Activated T-cell treated with anti-CD3 and anti-CD28 coated beads, Interleukin-2, amount 50 U/mL, for 4 hours (primary cell): ENCODE data around the gene CENPX. TPM values are rescaled to one million over a fixed set of nuclear protein-coding genes. Genes with fewer than 3 reads are reported as not detected.

ENCODE experiments used
- ATAC-seq, 2 donors: fragments of 200-7000 bp; cut with Tn5 transposase; one replicate each; pipeline ENCODE4 v1.10.0; 2021
- DNase-seq: peaks from one replicate; pipeline ENCODE4 v3.0.0-alpha.2; 2020
- H3K27me3 Mint-ChIP-seq: one replicate; pipeline ENCODE4 v1.8.0; 2021; ENCODE audit warnings: low read depth, mixed read lengths
- H3K36me3 Mint-ChIP-seq: one replicate; pipeline ENCODE4 v1.8.0; 2022; ENCODE audit warnings: mixed read lengths; ENCODE audit not compliant: insufficient read depth
- H3K4me1 Mint-ChIP-seq: one replicate; pipeline ENCODE4 v1.8.0; 2021; ENCODE audit warnings: low read depth, mixed read lengths
- H3K4me3 Mint-ChIP-seq: one replicate; pipeline ENCODE4 v1.8.0; 2021; ENCODE audit warnings: mild to moderate bottlenecking, moderate library complexity, mixed read lengths
- H3K9me3 Mint-ChIP-seq: one replicate; pipeline ENCODE4 v1.8.0; 2021; ENCODE audit warnings: mixed read lengths
- total RNA-seq, 3 donors: library from RNA; stranded (reverse); gene quantifications; one replicate each; pipeline ENCODE4 v1.2.1, GENCODE V29; 2021

The CENPX gene
- 100 to 1,000 TPM; 145 to 189 (median 183) TPM for total RNA-seq

DNA sequence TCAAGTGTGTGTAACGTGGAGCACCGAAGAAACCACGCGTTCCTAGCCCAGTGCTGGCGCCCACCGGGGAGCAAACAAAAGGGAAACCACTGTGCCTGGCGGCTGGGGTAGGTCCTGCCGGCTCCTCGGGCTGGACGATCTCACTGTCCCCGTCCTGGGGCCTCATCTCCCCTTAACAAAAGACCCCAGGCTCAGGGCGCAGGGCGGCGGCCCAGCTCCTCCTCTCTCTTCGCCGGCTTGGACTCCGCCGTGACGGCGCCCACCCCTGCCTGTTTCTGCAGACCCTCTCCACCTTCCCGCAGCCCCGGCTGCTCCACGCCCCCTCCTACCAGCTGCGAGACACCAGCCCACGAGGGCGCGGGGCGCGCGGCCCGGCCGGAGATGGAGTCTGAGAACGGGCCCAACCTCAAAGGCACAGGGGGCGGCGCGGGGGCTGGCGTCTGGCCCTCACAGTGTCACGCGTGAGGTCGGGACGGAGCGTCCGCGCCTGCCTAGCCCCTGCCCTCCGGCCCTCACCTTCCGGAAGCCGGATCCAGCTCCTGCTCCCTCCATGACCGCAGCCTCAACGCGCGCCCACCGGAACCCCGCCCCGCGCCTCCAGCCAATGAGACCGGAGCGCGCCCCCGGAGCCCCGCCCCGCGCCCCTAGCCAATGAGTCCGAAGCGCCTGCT lies at the start of gene CENPX:
CENPX (minus strand) TSS at position 569 of the 671 bp plus-strand sequence; CDS start at position 552, 17 bp downstream.
- H3K4me3 Mint-ChIP-seq: peak within 1 kb of the TSS; percentile 88
- no peak for DNase-seq
- H3K27me3 Mint-ChIP-seq: no peaks in the 10 kb centered on the region
- no peaks in the 10 kb centered on the region for H3K9me3 Mint-ChIP-seq
- peak; percentile 3 for ATAC-seq
- H3K36me3 Mint-ChIP-seq: no peaks in the 10 kb centered on the region
- H3K4me1 Mint-ChIP-seq: peaks cover 20% of the 10 kb centered on the region

DNA sequence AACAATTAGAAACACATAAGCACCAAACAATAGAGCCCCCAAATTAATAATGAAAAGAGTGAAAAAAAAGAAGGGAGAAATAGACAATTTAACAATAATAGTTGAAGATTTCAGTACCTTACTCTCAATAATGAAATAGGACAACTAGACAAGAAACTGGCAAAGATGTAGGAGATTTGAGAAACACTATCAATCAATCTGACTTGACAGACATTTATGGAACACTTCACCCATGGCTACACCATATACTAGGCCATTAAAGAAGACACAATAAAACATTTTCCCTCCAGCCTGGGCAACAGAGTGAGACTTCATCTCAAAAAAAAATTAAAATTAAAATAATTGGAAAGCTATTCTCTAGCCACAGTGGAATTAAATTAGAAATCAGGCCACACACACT lies 47.9 kb upstream of the CENPX start:
- H3K9me3 Mint-ChIP-seq: no peaks in the 10 kb centered on the region
- no peak for ATAC-seq
- peaks cover 6% of the 10 kb centered on the region for H3K4me1 Mint-ChIP-seq
- H3K4me3 Mint-ChIP-seq: no peak overlapping the region
- no peaks in the 10 kb centered on the region for H3K36me3 Mint-ChIP-seq
- H3K27me3 Mint-ChIP-seq: no peaks in the 10 kb centered on the region
- DNase-seq: no peak

DNA sequence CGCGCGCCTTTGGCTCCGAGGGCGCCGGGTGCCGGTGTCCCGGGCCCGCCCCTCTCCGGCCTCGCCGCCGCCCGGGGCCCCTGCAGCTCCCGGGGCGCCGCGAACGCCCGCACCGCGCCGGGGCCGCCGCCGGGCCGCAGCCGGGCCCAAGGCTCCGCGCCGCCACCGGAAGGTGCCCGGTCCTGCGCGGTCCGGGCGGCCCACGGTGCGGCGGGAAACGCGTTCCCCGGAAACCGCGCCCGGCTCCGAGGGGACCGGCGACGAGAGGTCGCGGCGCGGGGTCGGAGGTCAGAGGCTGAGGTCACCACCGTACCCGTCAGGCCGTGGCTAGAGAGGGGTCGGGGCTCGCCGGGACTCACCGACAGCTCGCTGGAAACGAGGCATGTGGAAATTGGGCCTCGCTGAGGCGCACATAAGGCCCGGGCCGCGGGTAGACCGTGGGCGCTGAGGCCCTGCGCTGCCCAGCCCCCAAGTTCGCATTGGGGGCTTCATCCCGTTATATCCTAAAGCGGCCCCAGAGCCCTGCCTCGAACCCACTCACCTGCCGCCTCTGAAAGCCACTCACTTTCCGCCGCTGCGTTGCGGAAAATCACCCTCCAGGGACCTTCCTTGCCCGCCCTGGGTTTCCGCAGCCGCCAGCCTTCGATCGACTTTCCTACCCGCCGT lies 43.1 kb upstream of the CENPX start, which contains the start of gene DUS1L:
DUS1L (minus strand) TSS at position 167 of the 666 bp plus-strand sequence. CDS start 745 bp downstream, outside the sequence.
- no peaks in the 10 kb centered on the region for H3K27me3 Mint-ChIP-seq
- no peaks in the 10 kb centered on the region for H3K36me3 Mint-ChIP-seq
- peak within 1 kb of the TSS; percentile 85 for H3K4me3 Mint-ChIP-seq
- H3K4me1 Mint-ChIP-seq: peaks cover 13% of the 10 kb centered on the region
- ATAC-seq (peak; percentile 85 to 88), DNase-seq (peak; percentile 70)
- H3K9me3 Mint-ChIP-seq: no peaks in the 10 kb centered on the region

DNA sequence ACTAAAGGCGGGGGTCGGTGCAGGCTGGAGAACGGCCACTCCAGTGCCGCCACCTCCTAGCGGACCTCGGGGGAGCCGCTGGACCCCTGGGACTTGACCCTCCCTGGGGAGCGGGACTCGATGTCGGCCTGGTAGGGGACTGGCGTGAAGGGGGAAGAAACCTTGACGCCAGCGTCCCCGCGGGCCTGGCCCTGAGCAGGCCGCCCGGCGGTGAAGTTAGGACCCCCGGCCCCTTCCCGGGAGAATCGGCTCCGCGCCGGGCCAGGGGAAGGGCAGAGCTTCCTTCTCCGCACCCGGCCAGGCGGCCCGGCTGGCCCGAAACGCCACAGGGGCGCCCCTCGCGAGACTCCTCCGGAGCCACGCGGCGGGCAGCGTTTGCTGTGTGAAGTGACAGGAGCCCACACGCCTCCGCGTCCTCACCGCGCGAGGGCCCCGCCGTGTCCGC lies 42.5 kb upstream of the CENPX start:
- H3K36me3 Mint-ChIP-seq: peaks cover 1% of the 10 kb centered on the region
- H3K9me3 Mint-ChIP-seq: no peaks in the 10 kb centered on the region
- peaks cover 13% of the 10 kb centered on the region for H3K4me1 Mint-ChIP-seq
- DNase-seq (peak; percentile 37), ATAC-seq (peak; percentile 65 to 69)
- H3K4me3 Mint-ChIP-seq: peak overlapping the region; percentile 80
- no peaks in the 10 kb centered on the region for H3K27me3 Mint-ChIP-seq

DNA sequence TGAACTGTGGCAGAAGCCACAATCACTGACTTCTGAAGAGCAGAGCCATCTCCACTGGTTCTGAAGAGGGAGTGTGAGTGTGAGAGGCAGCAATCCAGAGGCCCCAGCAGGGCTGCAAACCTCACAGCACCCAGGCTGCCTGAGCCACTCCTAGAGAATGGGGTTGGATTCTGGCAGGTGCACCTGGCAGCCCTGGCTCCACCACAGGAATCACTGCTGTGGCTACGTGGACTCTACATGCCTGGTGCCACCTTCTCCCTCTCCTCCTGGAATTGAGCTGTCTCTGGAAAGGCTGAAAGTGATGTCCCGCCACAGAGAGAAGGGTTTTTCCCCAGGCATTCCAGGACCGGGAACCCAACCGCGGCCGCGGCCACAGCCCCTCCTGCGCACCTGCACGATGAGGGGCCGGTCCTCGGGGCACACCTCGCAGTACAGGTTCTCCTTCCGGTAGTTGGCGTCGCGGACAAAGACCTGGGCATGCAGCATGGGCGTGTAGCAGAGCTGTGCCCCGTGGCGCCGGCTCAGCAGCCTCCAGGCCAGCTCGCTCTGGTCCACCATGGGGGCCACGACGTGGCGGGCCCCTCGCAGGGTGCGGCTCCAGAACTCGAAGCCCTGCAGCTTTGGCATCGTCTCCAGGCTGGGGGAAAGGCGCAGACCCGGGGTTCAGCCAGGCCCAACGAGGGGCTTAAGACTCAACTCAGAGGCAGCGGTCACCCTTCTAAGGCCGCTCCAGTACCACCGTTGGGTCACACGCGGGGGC lies 41.9 kb upstream of the CENPX start:
- ATAC-seq (no peak), DNase-seq (no peak)
- peaks cover 4% of the 10 kb centered on the region for H3K36me3 Mint-ChIP-seq
- peaks cover 13% of the 10 kb centered on the region for H3K4me1 Mint-ChIP-seq
- no peaks in the 10 kb centered on the region for H3K9me3 Mint-ChIP-seq
- no peaks in the 10 kb centered on the region for H3K27me3 Mint-ChIP-seq
- H3K4me3 Mint-ChIP-seq: peak overlapping the region; percentile 80

DNA sequence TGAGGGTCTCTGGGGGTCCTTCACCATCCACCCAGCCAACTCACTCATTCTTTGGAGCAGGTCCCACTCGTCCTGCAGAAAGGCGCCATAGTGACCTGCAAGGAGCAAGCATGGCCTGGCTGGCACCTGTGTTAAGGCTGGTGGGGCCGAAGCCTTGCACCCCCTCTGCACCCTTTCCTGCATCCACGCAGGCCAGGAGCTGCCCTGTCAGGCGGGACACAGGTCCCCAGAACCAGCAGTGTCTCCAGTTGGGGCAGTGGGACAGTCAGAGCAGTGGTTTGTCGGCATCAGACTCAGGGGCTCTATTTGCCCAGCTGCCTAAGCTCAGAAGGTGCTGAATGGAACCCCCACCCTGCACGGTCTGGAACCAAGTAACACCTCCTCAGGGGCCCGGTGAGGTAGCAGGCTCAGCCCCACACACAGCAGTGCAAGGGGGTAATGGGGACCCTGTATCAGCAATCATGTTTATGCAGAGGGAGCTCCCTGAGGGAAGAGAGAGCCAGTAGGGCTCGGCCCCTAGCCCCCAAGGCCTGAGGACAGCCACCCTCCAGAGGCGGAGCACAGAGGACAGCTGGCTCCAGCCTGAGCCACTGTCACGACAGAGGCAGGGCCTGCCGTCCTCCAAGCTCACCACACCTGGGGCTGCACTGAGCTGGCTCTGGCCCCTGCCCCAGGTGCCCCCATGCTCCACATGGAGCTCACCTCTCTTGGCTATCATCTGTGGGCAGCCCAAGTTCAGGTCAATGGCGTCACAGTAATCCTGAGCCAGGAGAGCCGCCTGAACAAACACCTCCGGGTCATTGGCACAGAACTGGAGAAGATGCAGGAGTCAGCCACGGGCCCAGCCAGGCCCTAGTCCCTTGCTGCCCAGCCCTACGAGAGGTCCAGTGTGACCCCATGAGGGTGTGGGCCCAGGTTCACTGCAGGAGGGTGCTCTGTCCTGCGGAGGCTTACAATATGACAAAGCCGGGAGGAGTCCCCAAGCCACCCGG lies 41.0 kb upstream of the CENPX start:
- Mint-ChIP-seq H3K36me3 (peaks cover 4% of the 10 kb centered on the region), H3K9me3 (no peaks in the 10 kb centered on the region), H3K27me3 (no peaks in the 10 kb centered on the region), H3K4me3 (peak overlapping the region; percentile 80), H3K4me1 (peaks cover 13% of the 10 kb centered on the region)
- no peak for DNase-seq
- ATAC-seq: no peak

DNA sequence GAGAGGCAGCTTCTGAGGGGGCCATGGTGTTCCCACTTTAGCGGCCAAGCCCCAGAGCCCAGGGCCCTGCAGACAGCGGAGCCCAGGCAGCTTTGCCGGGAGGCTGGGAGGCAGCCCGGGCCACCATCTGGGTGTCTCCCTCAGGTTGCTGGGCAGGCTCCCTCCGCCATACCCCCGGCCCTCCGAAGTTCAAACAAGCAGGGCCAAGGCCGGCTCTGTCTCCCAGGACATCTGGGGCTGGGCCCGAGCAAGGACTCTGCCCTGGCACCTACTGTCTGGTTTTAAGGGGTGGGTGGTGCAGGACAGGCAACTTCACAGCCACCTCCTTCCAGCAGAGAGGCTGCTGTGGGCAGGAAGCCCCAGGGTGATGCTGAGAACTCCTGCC lies 40.3 kb upstream of the CENPX start:
- Mint-ChIP-seq H3K4me3 (no peak overlapping the region), H3K36me3 (peaks cover 4% of the 10 kb centered on the region), H3K4me1 (peaks cover 13% of the 10 kb centered on the region), H3K9me3 (no peaks in the 10 kb centered on the region), H3K27me3 (no peaks in the 10 kb centered on the region)
- no peak for DNase-seq
- no peak for ATAC-seq

DNA sequence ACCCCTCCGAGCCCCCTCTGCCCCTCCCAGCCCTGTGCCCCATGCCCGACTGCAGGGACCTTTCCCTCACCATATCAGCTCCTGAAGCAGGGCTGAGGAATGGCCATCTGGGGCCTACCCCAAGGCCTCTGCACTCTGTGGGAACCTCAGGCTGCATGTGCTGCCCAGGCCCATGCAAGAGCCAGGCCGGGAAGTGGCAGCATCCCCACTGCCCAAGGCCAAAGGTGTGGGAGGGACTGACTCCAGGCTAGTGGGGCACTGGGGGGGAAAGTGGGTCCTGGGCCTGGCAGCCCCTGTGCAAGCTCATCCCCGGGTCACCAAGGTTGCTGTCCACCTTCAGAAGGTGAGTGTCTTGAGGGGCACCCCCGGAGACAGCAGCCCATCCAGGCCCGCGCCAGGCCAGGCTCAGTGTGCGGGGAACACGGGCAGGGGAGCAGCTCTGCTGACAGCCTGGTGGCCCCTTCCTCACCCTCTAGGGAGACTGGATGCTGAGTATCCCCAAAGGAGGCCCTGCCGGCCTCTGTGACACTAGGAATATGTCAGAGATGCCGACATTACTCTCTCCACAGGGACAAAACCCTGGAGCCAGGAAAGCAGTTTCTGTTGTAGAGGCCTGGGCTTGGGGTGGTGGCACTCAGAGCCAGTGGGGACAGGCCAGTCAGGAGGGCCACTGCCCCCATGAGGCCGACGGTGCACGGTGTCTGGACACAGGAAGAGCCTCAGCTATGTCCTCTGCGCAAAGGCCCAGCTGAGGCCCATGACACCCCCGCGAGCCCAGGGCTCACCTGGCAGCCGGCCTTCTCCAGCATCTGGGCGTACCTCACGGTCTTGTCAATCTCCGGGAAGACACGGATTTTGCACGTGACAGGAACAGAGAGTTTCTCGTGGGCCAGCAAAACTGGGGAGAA lies 39.7 kb upstream of the CENPX start:
- no peaks in the 10 kb centered on the region for H3K9me3 Mint-ChIP-seq
- no peak for DNase-seq
- no peaks in the 10 kb centered on the region for H3K27me3 Mint-ChIP-seq
- H3K36me3 Mint-ChIP-seq: peaks cover 7% of the 10 kb centered on the region
- H3K4me1 Mint-ChIP-seq: peaks cover 13% of the 10 kb centered on the region
- ATAC-seq: no peak
- no peak overlapping the region for H3K4me3 Mint-ChIP-seq

DNA sequence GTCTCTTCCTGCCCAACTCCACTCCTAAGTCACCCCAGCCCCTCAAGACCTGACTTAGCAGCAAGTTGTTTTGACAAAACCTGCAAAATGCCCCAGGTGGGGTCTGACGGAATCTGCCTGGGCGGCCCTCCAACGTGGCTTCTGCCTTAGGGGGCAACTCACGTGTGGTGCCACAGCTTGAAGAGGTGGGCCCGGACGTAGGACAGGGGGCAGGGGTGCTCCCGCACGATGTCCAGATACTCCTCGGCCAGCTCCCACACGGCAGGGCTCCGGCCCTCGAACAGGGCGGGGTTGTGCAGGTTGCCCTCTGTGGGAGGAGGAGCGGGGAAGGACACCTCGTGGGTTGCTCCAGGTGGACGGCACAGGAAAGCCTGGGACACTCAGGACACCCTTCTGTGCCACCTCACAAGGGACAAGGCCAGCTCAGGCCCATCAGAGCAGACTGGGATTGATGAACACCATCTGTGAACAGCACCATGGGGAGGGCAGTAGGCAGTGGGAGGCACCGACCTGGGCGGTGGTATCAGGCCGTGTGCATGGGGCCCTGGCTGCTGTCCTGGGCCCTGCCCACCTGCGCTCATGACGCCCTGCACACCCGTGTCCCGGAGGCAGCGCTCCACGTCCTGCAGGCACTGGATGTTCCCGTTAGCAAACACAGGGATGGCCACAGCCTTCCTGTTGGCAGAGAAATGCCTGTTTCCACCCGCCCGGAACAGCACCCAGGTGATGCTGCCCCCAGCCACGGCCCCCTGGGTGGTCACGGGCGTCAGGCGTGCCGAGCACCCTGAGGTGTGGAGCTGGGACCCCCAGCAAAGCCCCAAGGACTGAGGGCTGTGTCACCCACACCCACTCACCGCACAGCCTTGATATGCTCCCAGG lies 38.6 kb upstream of the CENPX start:
- Mint-ChIP-seq H3K27me3 (no peaks in the 10 kb centered on the region), H3K4me3 (no peak overlapping the region), H3K9me3 (no peaks in the 10 kb centered on the region), H3K36me3 (peaks cover 7% of the 10 kb centered on the region), H3K4me1 (peaks cover 10% of the 10 kb centered on the region)
- ATAC-seq (no peak), DNase-seq (no peak)

DNA sequence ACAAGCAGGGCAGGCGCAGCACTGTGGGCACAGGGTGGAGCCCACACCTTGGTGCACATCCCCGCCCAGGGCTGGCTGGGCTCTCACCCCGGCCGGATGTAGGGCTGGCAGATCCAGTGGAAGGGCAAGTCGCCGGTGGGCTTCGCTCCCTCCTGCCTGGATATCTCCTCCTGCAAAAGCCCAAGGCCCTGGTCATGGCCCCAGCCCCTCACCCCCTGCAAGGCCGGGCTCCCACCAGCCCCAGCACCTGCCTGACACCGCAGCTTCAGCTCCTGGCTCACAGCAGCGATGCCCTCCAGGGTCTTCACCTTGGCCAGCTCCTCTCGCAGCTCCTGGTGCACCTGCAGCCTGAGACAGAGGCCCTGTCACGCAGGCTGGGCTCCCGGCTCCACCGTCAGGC lies 37.9 kb upstream of the CENPX start:
- no peaks in the 10 kb centered on the region for H3K27me3 Mint-ChIP-seq
- DNase-seq: no peak
- no peak overlapping the region for H3K4me3 Mint-ChIP-seq
- peaks cover 7% of the 10 kb centered on the region for H3K36me3 Mint-ChIP-seq
- no peaks in the 10 kb centered on the region for H3K9me3 Mint-ChIP-seq
- H3K4me1 Mint-ChIP-seq: peaks cover 7% of the 10 kb centered on the region
- no peak for ATAC-seq

DNA sequence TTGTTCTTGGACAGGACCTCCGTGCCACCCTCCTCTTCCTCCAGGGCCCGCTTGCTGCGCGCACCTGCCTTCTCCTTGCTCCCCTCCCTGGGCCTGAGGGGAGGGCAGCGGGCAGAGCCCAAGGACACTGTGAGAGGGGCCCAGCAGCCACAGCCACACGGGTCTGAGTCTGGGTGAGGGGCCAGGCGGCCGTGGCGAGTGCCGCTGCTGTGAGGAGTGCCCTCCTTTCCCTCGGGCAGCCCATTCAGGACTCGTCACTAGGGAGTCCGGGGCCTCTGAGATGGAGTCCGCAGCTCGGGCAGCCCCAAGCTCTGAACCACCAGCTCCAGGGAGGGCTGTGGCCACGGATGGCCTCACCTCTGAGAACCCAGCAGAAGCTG lies 37.3 kb upstream of the CENPX start:
- no peak for ATAC-seq
- Mint-ChIP-seq H3K4me3 (no peak overlapping the region), H3K36me3 (peaks cover 7% of the 10 kb centered on the region), H3K4me1 (peaks cover 7% of the 10 kb centered on the region), H3K9me3 (no peaks in the 10 kb centered on the region), H3K27me3 (no peaks in the 10 kb centered on the region)
- no peak for DNase-seq

DNA sequence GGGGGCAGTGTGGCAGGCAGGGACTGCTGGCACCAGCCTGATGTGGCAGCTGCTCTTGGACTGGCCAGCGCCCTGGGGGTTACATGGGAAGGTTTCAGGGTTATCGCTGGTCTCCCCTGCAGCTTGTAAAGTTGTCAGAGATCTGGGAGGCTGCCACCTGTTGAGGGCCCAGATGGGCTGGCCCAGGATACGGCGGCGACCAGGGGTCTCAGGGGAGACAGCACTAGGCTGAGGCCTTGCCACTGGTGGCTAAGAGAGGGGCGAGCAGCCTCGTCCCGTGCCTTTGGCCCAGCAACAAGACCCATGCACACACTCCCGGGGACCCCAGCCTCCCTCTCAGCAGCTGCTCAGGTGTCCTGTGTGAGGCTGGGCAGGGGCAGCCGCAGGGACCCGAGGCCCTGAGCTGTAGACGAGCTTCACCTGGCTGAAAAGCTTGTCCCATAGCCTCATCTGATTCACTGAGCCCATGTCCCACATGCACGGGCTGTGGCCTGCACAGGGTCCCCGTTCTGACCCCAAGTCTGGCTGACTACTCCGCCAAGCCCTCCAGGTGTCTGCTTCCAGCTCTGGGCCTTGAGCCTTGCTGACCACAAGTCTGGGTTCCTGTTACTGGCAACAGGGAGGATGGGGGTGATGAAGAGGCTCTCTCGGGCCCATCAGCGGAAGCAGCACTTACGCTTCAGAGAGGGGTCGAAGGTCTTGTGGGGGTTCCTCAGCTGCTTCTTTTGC lies 36.8 kb upstream of the CENPX start:
- Mint-ChIP-seq H3K4me3 (no peak overlapping the region), H3K36me3 (peaks cover 7% of the 10 kb centered on the region)
- ATAC-seq: no peak

More for the DNA sequence above, 36.8 kb upstream of the CENPX start:
- no peaks in the 10 kb centered on the region for H3K27me3 Mint-ChIP-seq
- no peaks in the 10 kb centered on the region for H3K9me3 Mint-ChIP-seq
- DNase-seq: no peak
- peaks cover 5% of the 10 kb centered on the region for H3K4me1 Mint-ChIP-seq
